Measurements from ENCODE around the gene TFB2M.
A peak's percentile ranks its signal among the peaks of the same experiment; 100 is the strongest.

TFB2M gene

DNA sequence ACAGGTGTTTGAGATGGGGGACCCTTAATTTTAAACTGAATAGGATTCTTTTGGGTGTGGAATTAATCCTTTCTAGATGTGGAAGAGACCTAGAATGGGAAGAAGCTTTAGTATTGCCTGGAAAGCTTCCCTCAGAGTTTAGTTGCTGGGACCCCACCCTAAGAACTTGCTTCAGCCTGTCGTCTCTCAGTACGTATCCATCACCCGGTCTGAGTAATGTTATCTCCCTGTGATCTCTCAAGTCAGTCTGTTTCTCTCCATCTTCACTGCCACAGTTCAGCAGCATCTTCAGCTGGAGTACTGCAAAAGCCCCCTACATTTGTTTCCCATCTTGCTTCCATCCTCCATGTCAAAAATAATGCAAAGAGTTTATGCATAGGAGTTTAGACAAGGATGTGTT lies 29.1 kb upstream of the TFB2M start:
- H3K9ac ChIP-seq (ENCODE audit: low read length): no peak overlapping the region
- no peaks in the 10 kb centered on the region for H3K9me3 ChIP-seq (ENCODE audit: insufficient read depth, low read length)
- no peak overlapping the region for H2AFZ ChIP-seq (ENCODE audit: low read depth, low read length)
- peaks cover 17% of the 10 kb centered on the region for H4K20me1 ChIP-seq (ENCODE audit: insufficient read depth, low read length)
- H3K4me3 ChIP-seq (ENCODE audit: low read length): no peak overlapping the region
- H3K27ac ChIP-seq (ENCODE audit: low read length): no peak overlapping the region
- no peak overlapping the region for H3K4me2 ChIP-seq (ENCODE audit: low read length)
- peaks cover 31% of the 10 kb centered on the region for H3K4me1 ChIP-seq (ENCODE audit: low read length)
- peaks cover 65% of the 10 kb centered on the region for H3K79me2 ChIP-seq (ENCODE audit: low read length)
- peaks cover 26% of the 10 kb centered on the region for H3K36me3 ChIP-seq (replicated peaks; ENCODE audit: low read depth, low read length)
- TF ChIP-seq, protein P1, sequence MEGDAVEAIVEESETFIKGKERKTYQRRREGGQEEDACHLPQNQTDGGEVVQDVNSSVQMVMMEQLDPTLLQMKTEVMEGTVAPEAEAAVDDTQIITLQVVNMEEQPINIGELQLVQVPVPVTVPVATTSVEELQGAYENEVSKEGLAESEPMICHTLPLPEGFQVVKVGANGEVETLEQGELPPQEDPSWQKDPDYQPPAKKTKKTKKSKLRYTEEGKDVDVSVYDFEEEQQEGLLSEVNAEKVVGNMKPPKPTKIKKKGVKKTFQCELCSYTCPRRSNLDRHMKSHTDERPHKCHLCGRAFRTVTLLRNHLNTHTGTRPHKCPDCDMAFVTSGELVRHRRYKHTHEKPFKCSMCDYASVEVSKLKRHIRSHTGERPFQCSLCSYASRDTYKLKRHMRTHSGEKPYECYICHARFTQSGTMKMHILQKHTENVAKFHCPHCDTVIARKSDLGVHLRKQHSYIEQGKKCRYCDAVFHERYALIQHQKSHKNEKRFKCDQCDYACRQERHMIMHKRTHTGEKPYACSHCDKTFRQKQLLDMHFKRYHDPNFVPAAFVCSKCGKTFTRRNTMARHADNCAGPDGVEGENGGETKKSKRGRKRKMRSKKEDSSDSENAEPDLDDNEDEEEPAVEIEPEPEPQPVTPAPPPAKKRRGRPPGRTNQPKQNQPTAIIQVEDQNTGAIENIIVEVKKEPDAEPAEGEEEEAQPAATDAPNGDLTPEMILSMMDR (IDR thresholded peaks at IDR 0.05; ENCODE audit: low read depth, low read length): no peak
- no peak for TF ChIP-seq EZH2phosphoT487 (IDR thresholded peaks at IDR 0.05; ENCODE audit: low read depth)
- H3K27me3 ChIP-seq (ENCODE audit: low read depth, low read length): no peaks in the 10 kb centered on the region

DNA sequence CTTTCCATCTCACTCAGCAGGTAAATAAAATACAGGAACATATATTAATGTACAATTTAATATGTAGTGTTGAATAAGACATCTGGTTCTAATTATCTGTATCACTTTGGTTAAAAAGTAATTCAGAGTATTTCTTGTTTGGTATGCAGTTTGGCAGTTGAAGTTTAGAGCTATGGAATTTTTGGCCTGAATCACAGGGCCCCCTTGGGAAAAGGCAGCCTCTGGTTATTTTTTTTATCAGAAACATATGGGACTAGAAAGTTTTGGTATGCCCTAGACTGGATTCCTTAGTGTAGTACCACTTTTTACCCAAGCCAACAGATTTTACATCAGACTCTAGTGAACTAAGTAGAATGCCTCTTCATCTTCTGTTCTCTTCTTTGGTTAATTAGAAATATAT lies 26.6 kb upstream of the TFB2M start:
- peaks cover 3% of the 10 kb centered on the region; the same call in 1 of the 2 replicates for H3K9me3 ChIP-seq (ENCODE audit: insufficient read depth, low read length)
- H3K4me3 ChIP-seq (ENCODE audit: low read length): no peak overlapping the region
- H3K79me2 ChIP-seq (ENCODE audit: low read length): peaks cover 58% of the 10 kb centered on the region
- H3K36me3 ChIP-seq (replicated peaks; ENCODE audit: low read depth, low read length): peaks cover 26% of the 10 kb centered on the region
- no peak overlapping the region for H2AFZ ChIP-seq (ENCODE audit: low read depth, low read length)
- H4K20me1 ChIP-seq (ENCODE audit: insufficient read depth, low read length): peaks cover 6% of the 10 kb centered on the region; the same call in 1 of the 2 replicates
- peak overlapping the region; percentile 83; the same call in 1 of the 2 replicates for H3K4me2 ChIP-seq (ENCODE audit: low read length)
- H3K27me3 ChIP-seq (ENCODE audit: low read depth, low read length): no peaks in the 10 kb centered on the region
- no peak overlapping the region for H3K9ac ChIP-seq (ENCODE audit: low read length)
- TF ChIP-seq, protein P1 (IDR thresholded peaks at IDR 0.05; ENCODE audit: low read depth, low read length): no peak
- TF ChIP-seq EZH2phosphoT487 (IDR thresholded peaks at IDR 0.05; ENCODE audit: low read depth): no peak
- peaks cover 42% of the 10 kb centered on the region for H3K4me1 ChIP-seq (ENCODE audit: low read length)
- H3K27ac ChIP-seq (ENCODE audit: low read length): peak overlapping the region; percentile 89; the same call in 1 of the 2 replicates

DNA sequence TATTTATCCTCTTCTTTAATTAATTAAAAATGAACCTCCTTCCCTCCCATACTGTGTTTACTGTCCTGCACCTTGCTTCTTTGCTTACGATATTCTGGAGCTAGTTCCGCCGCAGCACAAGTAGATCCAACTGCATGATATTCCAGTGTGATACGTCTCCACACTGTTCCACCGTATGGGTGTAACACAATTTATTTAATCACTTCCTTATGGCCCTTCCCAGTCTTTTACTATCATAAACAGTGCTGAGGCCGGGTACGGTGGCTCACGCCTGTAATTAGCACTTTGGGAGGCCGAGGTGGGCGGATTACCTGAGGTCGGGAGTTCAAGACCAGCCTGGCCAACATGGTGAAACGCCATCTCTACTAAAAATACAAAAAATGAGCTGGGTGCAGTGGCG lies 25.9 kb upstream of the TFB2M start:
- Histone ChIP-seq H2AFZ (ENCODE audit: low read depth, low read length) (no peak overlapping the region), H3K4me2 (ENCODE audit: low read length) (peak overlapping the region; percentile 83), H3K79me2 (ENCODE audit: low read length) (peaks cover 58% of the 10 kb centered on the region), H3K36me3 (replicated peaks; ENCODE audit: low read depth, low read length) (peaks cover 26% of the 10 kb centered on the region), H3K27ac (ENCODE audit: low read length) (peak overlapping the region; percentile 89), H3K4me3 (ENCODE audit: low read length) (peak overlapping the region; percentile 68), H3K27me3 (ENCODE audit: low read depth, low read length) (no peaks in the 10 kb centered on the region), H3K4me1 (ENCODE audit: low read length) (peaks cover 49% of the 10 kb centered on the region), H3K9me3 (ENCODE audit: insufficient read depth, low read length) (peaks cover 3% of the 10 kb centered on the region; the same call in 1 of the 2 replicates), H4K20me1 (ENCODE audit: insufficient read depth, low read length) (no peaks in the 10 kb centered on the region), H3K9ac (ENCODE audit: low read length) (peak overlapping the region; percentile 56)
- no peak for TF ChIP-seq EZH2phosphoT487 (IDR thresholded peaks at IDR 0.05; ENCODE audit: low read depth)
- TF ChIP-seq, protein P1 (IDR thresholded peaks at IDR 0.05; ENCODE audit: low read depth, low read length): no peak

DNA sequence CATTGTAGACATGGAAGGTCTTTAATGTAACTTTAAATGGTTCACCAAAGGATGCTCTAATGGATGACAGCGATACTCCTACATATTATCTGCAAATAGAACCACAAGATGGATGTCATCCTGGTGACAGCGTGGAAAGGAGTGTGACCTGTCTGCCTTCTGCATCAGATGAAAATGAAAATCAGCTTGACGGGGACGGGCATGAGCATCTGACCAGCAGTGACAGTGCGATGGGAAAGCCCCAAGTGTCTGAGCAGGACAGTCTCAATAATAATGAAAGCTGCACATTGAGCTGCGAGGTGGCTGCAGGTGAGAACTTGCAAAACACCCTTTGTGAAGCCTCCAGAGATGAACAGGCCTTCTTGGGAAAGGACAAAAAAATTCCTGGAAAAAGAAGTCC lies 25.4 kb upstream of the TFB2M start:
- TF ChIP-seq, protein P1 (IDR thresholded peaks at IDR 0.05; ENCODE audit: low read depth, low read length): no peak
- TF ChIP-seq EZH2phosphoT487 (IDR thresholded peaks at IDR 0.05; ENCODE audit: low read depth): no peak
- H3K9me3 ChIP-seq (ENCODE audit: insufficient read depth, low read length): peaks cover 3% of the 10 kb centered on the region; the same call in 1 of the 2 replicates
- H3K36me3 ChIP-seq (replicated peaks; ENCODE audit: low read depth, low read length): peaks cover 22% of the 10 kb centered on the region
- peaks cover 58% of the 10 kb centered on the region for H3K79me2 ChIP-seq (ENCODE audit: low read length)
- peaks cover 47% of the 10 kb centered on the region for H3K4me1 ChIP-seq (ENCODE audit: low read length)
- H3K9ac ChIP-seq (ENCODE audit: low read length): peak overlapping the region; percentile 56
- no peak overlapping the region for H2AFZ ChIP-seq (ENCODE audit: low read depth, low read length)
- peak overlapping the region; percentile 89 for H3K27ac ChIP-seq (ENCODE audit: low read length)
- H4K20me1 ChIP-seq (ENCODE audit: insufficient read depth, low read length): no peaks in the 10 kb centered on the region
- H3K4me3 ChIP-seq (ENCODE audit: low read length): peak overlapping the region; percentile 68
- H3K4me2 ChIP-seq (ENCODE audit: low read length): peak overlapping the region; percentile 83
- H3K27me3 ChIP-seq (ENCODE audit: low read depth, low read length): no peaks in the 10 kb centered on the region
